Bronchial epithelial cell (primary cell): ENCODE measurements around the gene PRPF40A. TPM values are rescaled to one million over a fixed set of nuclear protein-coding genes. Genes with fewer than 3 reads are reported as not detected.

Experiments used
- DNase-seq: peaks from one replicate; pipeline ENCODE4 v3.0.0-alpha.2; 2010; ENCODE audit warnings: low read depth
- FAIRE-seq: peaks from 2 replicates; lab custom pipeline; 2011; peaks lifted over from hg19 to GRCh38; lab: Jason Lieb, UNC
- H3K27me3 ChIP-seq: 2 replicates; pipeline ENCODE4 v1.5.1; 2011; ENCODE audit warnings: low read length; ENCODE audit not compliant: control insufficient read depth, insufficient read depth
- H3K36me3 ChIP-seq: 2 replicates; pipeline ENCODE4 v1.5.1; 2011; ENCODE audit warnings: low read length; ENCODE audit not compliant: control insufficient read depth, insufficient read depth
- H3K4me3 ChIP-seq: 2 replicates; pipeline ENCODE4 v1.5.1; 2011; ENCODE audit warnings: mild to moderate bottlenecking, low read depth, low read length, control low read depth
- total RNA-seq: library from RNA; depleted of rRNA; stranded (reverse); fragments of >200 nt; gene quantifications from 2 replicates; pipeline ENCODE4 v1.2.1, GENCODE V29; 2014
- TF ChIP-seq, protein P1 (sequence below): IDR thresholded peaks from 2 replicates; pipeline ENCODE4 v1.5.1; 2011; ENCODE audit warnings: mild to moderate bottlenecking, moderate library complexity, low read length, control low read depth, inconsistent platforms; ENCODE audit not compliant: insufficient read depth, severe bottlenecking

PRPF40A gene
- total RNA-seq, 1 donor from 2014 or later: 107 TPM

- FAIRE-seq: no peak
Observed at GRCh38 chr2:152657043-152657442, 60.2 kb downstream of the PRPF40A start.

DNA sequence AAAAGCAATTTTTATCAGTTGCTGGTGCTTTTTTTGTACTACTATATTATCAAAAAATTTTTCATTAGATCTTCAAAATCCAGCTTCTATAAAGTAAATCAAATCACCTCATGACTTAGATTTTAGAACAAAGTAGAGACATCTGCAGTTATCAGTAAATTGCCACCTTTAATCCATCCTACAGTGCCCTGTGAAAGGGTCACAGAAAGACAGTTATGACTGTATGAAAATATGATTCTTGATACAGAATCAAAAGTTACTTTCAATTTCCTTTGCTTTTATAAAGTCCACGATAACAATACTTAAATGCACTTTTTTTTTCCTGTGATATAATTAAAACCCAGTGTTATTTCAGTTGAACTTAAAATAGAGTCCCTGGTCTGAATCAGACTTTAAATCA lies 61.4 kb downstream of the PRPF40A start:
- FAIRE-seq: no peak
- Histone ChIP-seq H3K27me3 (no peaks in the 10 kb centered on the region), H3K36me3 (peaks cover 10% of the 10 kb centered on the region), H3K4me3 (no peak overlapping the region)
- no peak for DNase-seq
- TF ChIP-seq, protein P1, sequence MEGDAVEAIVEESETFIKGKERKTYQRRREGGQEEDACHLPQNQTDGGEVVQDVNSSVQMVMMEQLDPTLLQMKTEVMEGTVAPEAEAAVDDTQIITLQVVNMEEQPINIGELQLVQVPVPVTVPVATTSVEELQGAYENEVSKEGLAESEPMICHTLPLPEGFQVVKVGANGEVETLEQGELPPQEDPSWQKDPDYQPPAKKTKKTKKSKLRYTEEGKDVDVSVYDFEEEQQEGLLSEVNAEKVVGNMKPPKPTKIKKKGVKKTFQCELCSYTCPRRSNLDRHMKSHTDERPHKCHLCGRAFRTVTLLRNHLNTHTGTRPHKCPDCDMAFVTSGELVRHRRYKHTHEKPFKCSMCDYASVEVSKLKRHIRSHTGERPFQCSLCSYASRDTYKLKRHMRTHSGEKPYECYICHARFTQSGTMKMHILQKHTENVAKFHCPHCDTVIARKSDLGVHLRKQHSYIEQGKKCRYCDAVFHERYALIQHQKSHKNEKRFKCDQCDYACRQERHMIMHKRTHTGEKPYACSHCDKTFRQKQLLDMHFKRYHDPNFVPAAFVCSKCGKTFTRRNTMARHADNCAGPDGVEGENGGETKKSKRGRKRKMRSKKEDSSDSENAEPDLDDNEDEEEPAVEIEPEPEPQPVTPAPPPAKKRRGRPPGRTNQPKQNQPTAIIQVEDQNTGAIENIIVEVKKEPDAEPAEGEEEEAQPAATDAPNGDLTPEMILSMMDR: no peak

More at GRCh38 chr2:152657043-152657442, 60.2 kb downstream of the PRPF40A start:
- TF ChIP-seq, protein P1: no peak
- Histone ChIP-seq H3K36me3 (peaks cover 10% of the 10 kb centered on the region), H3K27me3 (no peaks in the 10 kb centered on the region), H3K4me3 (no peak overlapping the region)
- DNase-seq: peak; percentile 51

DNA sequence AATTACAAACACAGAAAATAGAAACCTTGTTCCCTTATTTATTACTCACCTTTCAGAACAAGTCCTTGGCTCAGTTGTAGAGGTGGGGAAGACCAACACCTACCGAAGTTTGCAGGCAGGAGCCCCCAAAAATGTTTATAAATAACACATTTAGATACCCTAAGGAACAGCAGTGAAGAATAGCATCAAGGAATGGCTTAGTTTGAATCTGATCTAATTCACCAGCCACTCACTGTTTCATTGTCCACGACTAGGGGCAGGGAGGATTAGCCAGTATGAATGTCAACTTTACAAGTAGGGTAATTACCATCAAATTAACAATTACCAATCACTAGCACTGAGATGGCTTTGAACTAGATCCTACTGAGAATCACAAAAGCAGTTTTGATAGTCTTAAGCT lies 65.4 kb downstream of the PRPF40A start:
- FAIRE-seq (no peak), DNase-seq (no peak)
- Histone ChIP-seq H3K36me3 (peaks cover 1% of the 10 kb centered on the region), H3K27me3 (no peaks in the 10 kb centered on the region), H3K4me3 (no peak overlapping the region)
- TF ChIP-seq, protein P1: no peak

DNA sequence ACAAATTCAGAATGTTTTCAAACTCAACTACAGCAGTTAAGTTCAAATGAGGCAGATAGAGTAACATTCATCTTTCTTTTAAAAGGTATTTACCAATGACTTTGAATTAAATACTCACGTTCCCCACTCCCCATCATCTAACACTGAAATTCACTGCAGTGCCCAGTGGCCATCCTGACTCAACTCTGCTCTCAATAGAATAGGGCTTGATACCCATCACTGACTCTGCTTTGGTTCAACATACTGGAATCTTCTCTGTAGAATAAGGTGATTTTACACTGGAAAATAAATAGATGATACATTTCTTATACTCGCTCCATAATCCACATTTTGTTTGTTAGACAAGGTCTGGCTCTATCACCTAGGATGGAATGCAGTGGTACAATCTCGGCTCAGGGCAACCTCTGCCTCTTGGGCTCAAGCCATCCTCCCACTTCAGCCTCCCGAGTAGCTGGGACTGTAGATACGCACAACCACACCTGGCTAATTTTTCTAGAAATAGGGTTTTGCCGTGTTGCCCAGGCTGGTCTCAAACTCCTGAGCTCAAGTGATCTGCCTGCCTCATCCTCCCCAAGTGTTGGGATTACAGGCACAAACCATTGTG lies 66.4 kb downstream of the PRPF40A start:
- H3K36me3 ChIP-seq: no peaks in the 10 kb centered on the region
- no peak for DNase-seq
- TF ChIP-seq, protein P1: no peak
- no peak for FAIRE-seq
- no peak overlapping the region for H3K4me3 ChIP-seq
- H3K27me3 ChIP-seq: no peaks in the 10 kb centered on the region

DNA sequence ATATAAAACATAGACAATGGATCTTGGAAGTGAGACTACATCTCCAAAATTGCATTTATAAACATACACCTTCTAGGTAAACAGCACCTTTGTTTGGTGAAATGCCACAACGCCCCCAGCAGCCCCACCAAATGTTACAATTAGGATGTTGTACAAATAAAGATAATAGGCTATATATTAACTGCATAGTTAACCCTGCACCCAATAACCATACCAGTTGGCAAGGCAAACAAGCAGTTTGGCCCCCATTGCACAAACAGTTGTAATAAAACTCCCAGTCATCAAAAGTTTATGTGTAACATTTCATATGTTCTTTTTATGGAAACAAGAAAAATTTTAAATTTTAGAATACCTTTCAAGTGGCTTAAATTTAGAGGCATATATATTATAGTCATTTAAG lies 67.3 kb downstream of the PRPF40A start:
- no peaks in the 10 kb centered on the region for H3K27me3 ChIP-seq
- no peak overlapping the region for H3K4me3 ChIP-seq
- no peak for DNase-seq
- FAIRE-seq: no peak
- no peaks in the 10 kb centered on the region for H3K36me3 ChIP-seq
- TF ChIP-seq, protein P1: no peak

GRCh38 chr2:152648336-152648735 lies 68.9 kb downstream of the PRPF40A start:
- DNase-seq (peak; percentile 20), FAIRE-seq (no peak)
- Histone ChIP-seq H3K4me3 (no peak overlapping the region), H3K27me3 (no peaks in the 10 kb centered on the region), H3K36me3 (no peaks in the 10 kb centered on the region)
- TF ChIP-seq, protein P1: no peak
